Measurements from ENCODE around the gene FBXL3. TPM values are rescaled to one million over a fixed set of nuclear protein-coding genes. Genes with fewer than 3 reads are reported as not detected.

Gene FBXL3
- total and polyA plus RNA-seq, 2 donors = 40.7 to 42.0 TPM

DNA sequence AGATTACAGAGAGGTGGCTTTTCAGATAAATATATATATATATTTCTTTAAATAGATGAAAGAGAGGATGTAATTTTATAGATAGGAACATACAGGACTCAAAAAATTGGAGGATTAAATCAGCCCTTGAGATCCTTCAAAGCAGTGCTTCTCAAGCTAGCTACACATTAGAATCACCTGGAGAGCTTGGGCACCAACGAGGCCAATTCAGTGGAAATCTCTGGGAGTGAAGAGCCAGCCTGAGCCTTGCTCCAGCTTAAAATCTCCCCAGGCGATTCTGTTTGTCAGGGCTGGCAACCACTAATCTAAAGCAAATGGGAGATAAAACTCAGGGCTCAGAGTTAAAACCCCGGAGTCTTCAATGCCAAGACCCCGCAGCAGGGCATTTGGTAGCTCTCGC, 50.0 kb downstream of the FBXL3 start:
- Histone ChIP-seq H3K9me3 (ENCODE audit: control insufficient read depth in 2 of 2, insufficient read depth in 1 of 2, low read length in 1 of 2) (peaks cover 0 to 4% of the 10 kb centered on the region in 2 donors), H3K4me3 (ENCODE audit: low read length in 2 of 2) (no peak overlapping the region), H3K4me1 (ENCODE audit: control insufficient read depth in 2 of 2, insufficient read depth in 2 of 2, low read length in 2 of 2) (peaks cover 0 to 14% of the 10 kb centered on the region in 2 donors), H3K36me3 (ENCODE audit: control insufficient read depth in 2 of 2, insufficient read depth in 2 of 2, low read length in 1 of 2) (no peaks in the 10 kb centered on the region), H3K27ac (ENCODE audit: low read depth in 1 of 2, low read length in 1 of 2) (peak overlapping the region in 1 of 2 donors; percentile 51), H3K27me3 (ENCODE audit: control insufficient read depth in 2 of 2, insufficient read depth in 1 of 2, low read length in 1 of 2) (peaks cover 0 to 12% of the 10 kb centered on the region in 2 donors)
- DNase-seq (ENCODE audit: low read depth in 6 of 9, low spot score in 9 of 9) = no peak
- WGBS = 90% methylated on average over 5 of the region's 5 CpGs

DNA sequence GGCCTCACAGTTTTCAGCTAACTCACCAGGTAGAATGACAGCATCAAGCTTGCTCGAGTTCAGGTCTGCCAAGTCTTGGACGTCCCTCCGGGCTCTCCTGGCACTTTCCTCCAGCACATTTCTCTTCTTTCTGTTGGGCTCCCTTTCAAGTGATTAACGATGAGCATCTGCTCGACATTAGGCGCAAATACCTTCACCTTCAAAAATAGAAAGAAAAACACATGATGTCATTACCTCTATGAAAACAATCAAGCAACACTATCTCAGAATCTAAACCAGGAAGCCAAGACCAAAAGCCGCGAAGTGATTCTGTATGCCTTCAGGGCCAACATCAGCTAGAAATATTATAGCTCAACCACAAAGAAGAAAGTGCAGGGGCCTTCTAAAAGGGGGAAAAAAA, 50.5 kb downstream of the FBXL3 start:
- Histone ChIP-seq H3K9me3 (ENCODE audit: control insufficient read depth in 2 of 2, insufficient read depth in 1 of 2, low read length in 1 of 2) (peaks cover 0 to 4% of the 10 kb centered on the region in 2 donors), H3K27me3 (ENCODE audit: control insufficient read depth in 2 of 2, insufficient read depth in 1 of 2, low read length in 1 of 2) (peaks cover 0 to 12% of the 10 kb centered on the region in 2 donors), H3K36me3 (ENCODE audit: control insufficient read depth in 2 of 2, insufficient read depth in 2 of 2, low read length in 1 of 2) (no peaks in the 10 kb centered on the region), H3K4me3 (ENCODE audit: low read length in 2 of 2) (no peak overlapping the region), H3K4me1 (ENCODE audit: control insufficient read depth in 2 of 2, insufficient read depth in 2 of 2, low read length in 2 of 2) (peaks cover 0 to 14% of the 10 kb centered on the region in 2 donors), H3K27ac (ENCODE audit: low read depth in 1 of 2, low read length in 1 of 2) (peak overlapping the region; percentile 31 to 51)
- DNase-seq (ENCODE audit: low read depth in 6 of 9, low spot score in 9 of 9) = peak in 3 of 9 donors; percentile 15 to 53 (median 16)
- WGBS = 46% methylated on average over 8 of the region's 8 CpGs

- no peaks in the 10 kb centered on the region for H3K36me3 ChIP-seq (ENCODE audit: control insufficient read depth in 2 of 2, insufficient read depth in 2 of 2, low read length in 1 of 2)
- peaks cover 0 to 14% of the 10 kb centered on the region in 2 donors for H3K4me1 ChIP-seq (ENCODE audit: control insufficient read depth in 2 of 2, insufficient read depth in 2 of 2, low read length in 2 of 2)
- peak in 1 of 9 donors; percentile 27 for DNase-seq (ENCODE audit: low read depth in 6 of 9, low spot score in 9 of 9)
- 94% methylated on average over 6 of the region's 6 CpGs for WGBS
- H3K4me3 ChIP-seq (ENCODE audit: low read length in 2 of 2) = no peak overlapping the region
- peaks cover 0 to 12% of the 10 kb centered on the region in 2 donors for H3K27me3 ChIP-seq (ENCODE audit: control insufficient read depth in 2 of 2, insufficient read depth in 1 of 2, low read length in 1 of 2)
- peak overlapping the region in 1 of 2 donors; percentile 51 for H3K27ac ChIP-seq (ENCODE audit: low read depth in 1 of 2, low read length in 1 of 2)
- peaks cover 0 to 4% of the 10 kb centered on the region in 2 donors for H3K9me3 ChIP-seq (ENCODE audit: control insufficient read depth in 2 of 2, insufficient read depth in 1 of 2, low read length in 1 of 2)
These were observed 51.1 kb downstream of the FBXL3 start for GRCh38 chr13:76975863-76976262.

DNA sequence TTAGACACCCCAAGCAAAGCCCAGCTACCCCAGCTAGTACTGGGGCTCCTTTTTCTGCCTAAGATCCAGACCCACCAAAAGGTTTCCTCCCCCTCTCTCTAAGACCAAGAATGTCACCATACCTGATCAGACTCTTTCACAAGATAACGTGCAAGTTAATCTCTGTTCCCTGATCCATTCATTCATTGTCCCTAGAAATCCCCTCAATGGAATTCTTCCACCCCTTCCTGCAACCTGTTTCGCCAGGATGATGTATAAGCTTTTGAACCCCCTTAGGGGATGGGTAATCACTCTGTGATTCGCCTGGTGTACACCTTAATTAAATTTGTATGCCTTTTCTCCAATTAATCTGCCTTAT, 52.4 kb downstream of the FBXL3 start:
- peaks cover 0 to 11% of the 10 kb centered on the region in 2 donors for H3K4me1 ChIP-seq (ENCODE audit: control insufficient read depth in 2 of 2, insufficient read depth in 2 of 2, low read length in 2 of 2)
- H3K9me3 ChIP-seq (ENCODE audit: control insufficient read depth in 2 of 2, insufficient read depth in 1 of 2, low read length in 1 of 2) = peaks cover 0 to 4% of the 10 kb centered on the region in 2 donors
- no peak for DNase-seq (ENCODE audit: low read depth in 6 of 9, low spot score in 9 of 9)
- WGBS = 98% methylated on average over 3 of the region's 3 CpGs
- peaks cover 0 to 4% of the 10 kb centered on the region in 2 donors for H3K27me3 ChIP-seq (ENCODE audit: control insufficient read depth in 2 of 2, insufficient read depth in 1 of 2, low read length in 1 of 2)
- no peak overlapping the region for H3K4me3 ChIP-seq (ENCODE audit: low read length in 2 of 2)
- no peaks in the 10 kb centered on the region for H3K36me3 ChIP-seq (ENCODE audit: control insufficient read depth in 2 of 2, insufficient read depth in 2 of 2, low read length in 1 of 2)
- no peak overlapping the region for H3K27ac ChIP-seq (ENCODE audit: low read depth in 1 of 2, low read length in 1 of 2)

GRCh38 chr13:76973920-76974617, 52.9 kb downstream of the FBXL3 start:
- Histone ChIP-seq H3K36me3 (ENCODE audit: control insufficient read depth in 2 of 2, insufficient read depth in 2 of 2, low read length in 1 of 2) (no peaks in the 10 kb centered on the region), H3K9me3 (ENCODE audit: control insufficient read depth in 2 of 2, insufficient read depth in 1 of 2, low read length in 1 of 2) (peaks cover 0 to 4% of the 10 kb centered on the region in 2 donors), H3K4me1 (ENCODE audit: control insufficient read depth in 2 of 2, insufficient read depth in 2 of 2, low read length in 2 of 2) (peaks cover 0 to 11% of the 10 kb centered on the region in 2 donors), H3K4me3 (ENCODE audit: low read length in 2 of 2) (no peak overlapping the region), H3K27me3 (ENCODE audit: control insufficient read depth in 2 of 2, insufficient read depth in 1 of 2, low read length in 1 of 2) (peaks cover 0 to 3% of the 10 kb centered on the region in 2 donors), H3K27ac (ENCODE audit: low read depth in 1 of 2, low read length in 1 of 2) (no peak overlapping the region)
- 98% methylated on average over 6 of the region's 6 CpGs for WGBS
- DNase-seq (ENCODE audit: low read depth in 6 of 9, low spot score in 9 of 9) = no peak

- H3K27ac ChIP-seq (ENCODE audit: low read depth in 1 of 2, low read length in 1 of 2) = no peak overlapping the region
- no peaks in the 10 kb centered on the region for H3K36me3 ChIP-seq (ENCODE audit: control insufficient read depth in 2 of 2, insufficient read depth in 2 of 2, low read length in 1 of 2)
- H3K27me3 ChIP-seq (ENCODE audit: control insufficient read depth in 2 of 2, insufficient read depth in 1 of 2, low read length in 1 of 2) = peaks cover 0 to 3% of the 10 kb centered on the region in 2 donors
- DNase-seq (ENCODE audit: low read depth in 6 of 9, low spot score in 9 of 9) = no peak
- H3K4me1 ChIP-seq (ENCODE audit: control insufficient read depth in 2 of 2, insufficient read depth in 2 of 2, low read length in 2 of 2) = peaks cover 0 to 8% of the 10 kb centered on the region in 2 donors
- peaks cover 0 to 3% of the 10 kb centered on the region in 2 donors for H3K9me3 ChIP-seq (ENCODE audit: control insufficient read depth in 2 of 2, insufficient read depth in 1 of 2, low read length in 1 of 2)
- H3K4me3 ChIP-seq (ENCODE audit: low read length in 2 of 2) = no peak overlapping the region
- WGBS = 50% methylated on average over 19 of the region's 19 CpGs
These were observed 54.8 kb downstream of the FBXL3 start for GRCh38 chr13:76971851-76972829.

DNA sequence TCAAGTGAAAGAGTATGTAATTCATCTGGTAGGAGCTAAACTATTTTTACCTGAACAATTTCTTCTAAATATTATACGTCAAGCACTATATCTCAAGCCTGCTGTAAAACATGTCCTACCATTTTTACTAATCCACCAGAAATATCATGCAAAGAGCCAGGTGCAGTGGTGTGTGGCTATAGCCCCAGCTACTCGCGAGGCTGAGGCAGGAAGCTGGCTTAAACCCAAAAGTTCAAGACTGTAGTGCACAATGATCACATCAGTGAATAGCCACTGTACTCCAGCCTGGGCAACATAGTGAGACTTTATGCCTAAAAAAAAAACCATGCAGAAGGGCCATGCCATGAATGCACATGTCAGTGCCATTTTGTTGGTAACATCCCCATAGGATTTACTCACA, 55.7 kb downstream of the FBXL3 start:
- Histone ChIP-seq H3K27ac (ENCODE audit: low read depth in 1 of 2, low read length in 1 of 2) (no peak overlapping the region), H3K36me3 (ENCODE audit: control insufficient read depth in 2 of 2, insufficient read depth in 2 of 2, low read length in 1 of 2) (no peaks in the 10 kb centered on the region), H3K4me1 (ENCODE audit: control insufficient read depth in 2 of 2, insufficient read depth in 2 of 2, low read length in 2 of 2) (peaks cover 0 to under 1% of the 10 kb centered on the region in 2 donors), H3K9me3 (ENCODE audit: control insufficient read depth in 2 of 2, insufficient read depth in 1 of 2, low read length in 1 of 2) (no peaks in the 10 kb centered on the region), H3K27me3 (ENCODE audit: control insufficient read depth in 2 of 2, insufficient read depth in 1 of 2, low read length in 1 of 2) (peaks cover 0 to 3% of the 10 kb centered on the region in 2 donors), H3K4me3 (ENCODE audit: low read length in 2 of 2) (no peak overlapping the region)
- no peak for DNase-seq (ENCODE audit: low read depth in 6 of 9, low spot score in 9 of 9)
- WGBS = 50% methylated on average over 3 of the region's 3 CpGs

DNA sequence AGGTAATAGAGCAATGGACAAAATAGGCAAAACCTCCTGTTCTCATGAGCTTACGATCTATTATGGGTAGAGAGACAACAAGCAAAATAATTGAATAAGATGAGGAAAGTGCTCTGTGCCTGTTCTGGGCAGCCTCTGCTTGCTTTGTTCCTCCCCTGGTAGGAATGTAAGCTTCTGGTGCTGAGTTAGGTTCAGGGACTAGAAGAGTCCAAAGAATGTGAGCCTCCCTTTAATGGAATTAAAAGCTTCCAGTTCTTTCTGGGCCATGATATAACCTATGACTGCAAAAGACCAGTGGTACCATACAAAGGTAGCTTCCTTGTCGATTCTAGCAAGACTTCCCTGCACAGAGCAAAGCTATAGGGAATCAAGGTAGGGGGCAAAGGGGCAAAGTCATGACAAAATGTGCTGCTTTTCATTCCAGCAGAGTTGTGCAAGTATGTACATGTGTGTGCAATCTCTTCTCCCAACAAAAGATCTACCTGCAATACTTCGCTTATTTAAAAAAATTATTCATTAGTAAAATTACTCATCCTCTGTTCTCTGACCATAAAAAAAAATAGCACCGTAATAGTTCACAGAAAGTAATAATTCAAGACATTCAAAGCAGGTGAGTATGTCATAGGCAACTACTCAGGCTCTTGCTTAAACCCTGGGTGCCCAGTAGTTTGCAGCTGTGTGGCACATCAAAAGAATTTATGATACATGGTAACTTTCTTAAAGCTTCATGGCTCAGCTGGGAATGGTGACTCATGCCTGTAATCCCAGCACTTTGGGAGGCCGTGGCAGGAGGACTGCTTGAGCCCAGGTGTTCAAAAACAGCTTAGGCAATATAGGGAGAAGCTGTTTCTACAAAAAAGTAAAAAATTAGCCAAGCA, 57.2 kb downstream of the FBXL3 start:
- peaks cover 0 to 3% of the 10 kb centered on the region in 2 donors for H3K27me3 ChIP-seq (ENCODE audit: control insufficient read depth in 2 of 2, insufficient read depth in 1 of 2, low read length in 1 of 2)
- no peaks in the 10 kb centered on the region for H3K9me3 ChIP-seq (ENCODE audit: control insufficient read depth in 2 of 2, insufficient read depth in 1 of 2, low read length in 1 of 2)
- H3K36me3 ChIP-seq (ENCODE audit: control insufficient read depth in 2 of 2, insufficient read depth in 2 of 2, low read length in 1 of 2) = no peaks in the 10 kb centered on the region
- no peak overlapping the region for H3K27ac ChIP-seq (ENCODE audit: low read depth in 1 of 2, low read length in 1 of 2)
- WGBS = 95% methylated on average over 5 of the region's 5 CpGs
- DNase-seq (ENCODE audit: low read depth in 6 of 9, low spot score in 9 of 9) = no peak
- no peak overlapping the region for H3K4me3 ChIP-seq (ENCODE audit: low read length in 2 of 2)
- H3K4me1 ChIP-seq (ENCODE audit: control insufficient read depth in 2 of 2, insufficient read depth in 2 of 2, low read length in 2 of 2) = peaks cover 0 to 2% of the 10 kb centered on the region in 2 donors
